Measurements from ENCODE around the gene C1orf159. TPM values are rescaled to one million over a fixed set of nuclear protein-coding genes. Genes with fewer than 3 reads are reported as not detected.

The C1orf159 gene
- total and polyA plus RNA-seq, 2 experiments from 2014 or later, result 9.6 to 21.5 TPM

GRCh38 chr1:1088029-1088800 lies 27.7 kb downstream of the C1orf159 start:
- Mint-ChIP-seq H3K27ac (no peak overlapping the region), H3K27me3 (ENCODE audit: insufficient read depth, low read depth, poor library complexity) (peaks cover 12% of the 10 kb centered on the region), H3K9me3 (no peaks in the 10 kb centered on the region; the same call in 2 of the 3 replicates), H3K4me3 (no peak overlapping the region), H3K36me3 (ENCODE audit: low read depth) (peaks cover 3% of the 10 kb centered on the region; the same call in 1 of the 3 replicates), H3K4me1 (no peaks in the 10 kb centered on the region)
- Histone ChIP-seq H4K20me1 (replicated peaks; ENCODE audit: insufficient read depth) (no peaks in the 10 kb centered on the region), H3K4me3 (no peak overlapping the region), H3K9me2 (ENCODE audit: insufficient read depth) (no peaks in the 10 kb centered on the region), H3K27ac (ENCODE audit: low read depth) (no peak overlapping the region), H3K79me2 (replicated peaks; ENCODE audit: insufficient read depth) (no peaks in the 10 kb centered on the region), H3F3A (replicated peaks; ENCODE audit: low read depth) (no peaks in the 10 kb centered on the region), H3K4me1 (ENCODE audit: insufficient read depth) (no peaks in the 10 kb centered on the region), H3K4me2 (no peak overlapping the region), H3K27me3 (ENCODE audit: insufficient read depth) (no peaks in the 10 kb centered on the region), H3K36me3 (ENCODE audit: insufficient read depth) (no peaks in the 10 kb centered on the region), H2AFZ (no peak overlapping the region)
- ATAC-seq, result no peak
- no peak for DNase-seq (ENCODE audit: low spot score)
- TF ChIP-seq ZNF331 (CRISPR knock-in tag; IDR thresholded peaks at IDR 0.05; ENCODE audit: low read depth), result no peak
- no peak for TF ChIP-seq POLR2AphosphoS5 (IDR thresholded peaks at IDR 0.05; ENCODE audit: low read depth)
- TF ChIP-seq CTCF (conservative IDR thresholded peaks at IDR 0.05; ENCODE audit: low read depth in 2 of 2), result no peak
- TF ChIP-seq EZH2 (IDR thresholded peaks at IDR 0.05; ENCODE audit: low read depth, unreplicated experiment), result no peak
- TF ChIP-seq ZNF462 (CRISPR knock-in tag; IDR thresholded peaks at IDR 0.05), result no peak
- TF ChIP-seq REST (IDR thresholded peaks at IDR 0.05; ENCODE audit: unreplicated experiment), result no peak
- TF ChIP-seq NANOG (IDR thresholded peaks at IDR 0.05; ENCODE audit: borderline replicate concordance), result no peak
- TF ChIP-seq STAT1 (IDR thresholded peaks at IDR 0.05; ENCODE audit: unreplicated experiment), result no peak
- TF ChIP-seq EZH2phosphoT487 (IDR thresholded peaks at IDR 0.05; ENCODE audit: unreplicated experiment), result no peak
- TF ChIP-seq CREB1 (CRISPR knock-in tag; IDR thresholded peaks at IDR 0.05; ENCODE audit: low read depth), result no peak
- TF ChIP-seq JUNB (IDR thresholded peaks at IDR 0.05; ENCODE audit: unreplicated experiment), result no peak
- TF ChIP-seq ZNF114 (CRISPR knock-in tag; IDR thresholded peaks at IDR 0.05), result no peak
- no peak for TF ChIP-seq ETS1 (IDR thresholded peaks at IDR 0.05)
